ENCODE data around the gene L3HYPDH.

The L3HYPDH gene

GRCh38 chr14:59483819-59484638 lies at the start of gene L3HYPDH, which contains the start of gene JKAMP:
TSS of gene L3HYPDH (minus strand) at chr14:59484408. CDS start at chr14:59484316, 92 bp downstream.
TSS of gene JKAMP (plus strand) at chr14:59484517. CDS start at chr14:59484590, 73 bp downstream.
- DNase-seq: peak; percentile 92

GRCh38 chr14:59532419-59532818 lies 48.2 kb upstream of the L3HYPDH start:
- no peak for DNase-seq

DNA sequence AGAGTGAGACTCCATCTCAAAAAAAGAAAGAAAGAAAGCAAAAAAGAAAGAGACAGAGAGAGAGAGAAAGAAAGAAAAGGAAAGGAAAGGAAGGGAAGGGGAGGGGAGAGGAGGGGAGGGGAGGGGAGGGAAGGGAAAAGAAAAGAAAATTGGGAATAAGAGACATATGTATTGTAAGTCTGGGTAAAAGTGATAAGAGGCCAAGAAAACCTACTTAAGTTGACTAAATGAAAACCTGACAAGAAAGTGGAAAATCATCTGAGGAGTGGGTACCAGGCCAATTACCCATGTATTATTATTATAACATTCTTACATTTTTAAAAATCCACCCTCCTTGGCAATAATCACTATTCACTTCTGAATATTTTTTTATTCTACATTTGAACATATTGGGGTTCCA lies 46.1 kb upstream of the L3HYPDH start:
- no peak for DNase-seq

DNA sequence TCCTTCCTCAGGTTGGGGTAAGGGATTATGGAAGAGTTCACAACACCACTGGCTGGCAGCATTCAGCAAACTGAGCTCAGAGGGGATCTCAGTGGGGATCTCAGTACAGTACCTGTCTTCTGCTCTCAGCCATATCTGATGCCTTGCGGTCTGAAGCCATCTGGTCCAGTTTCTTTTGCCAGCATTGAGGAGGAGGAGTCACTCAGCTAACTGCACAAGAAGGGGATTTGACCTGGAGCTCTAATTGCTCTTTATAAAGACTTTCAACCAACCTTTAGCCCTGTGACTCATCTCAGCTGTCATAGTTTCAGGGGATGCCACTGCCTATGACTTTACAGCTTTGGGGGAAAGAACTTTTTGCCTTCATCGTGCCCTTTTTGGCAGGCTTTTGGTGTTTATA lies 45.0 kb upstream of the L3HYPDH start:
- no peak for DNase-seq

DNA sequence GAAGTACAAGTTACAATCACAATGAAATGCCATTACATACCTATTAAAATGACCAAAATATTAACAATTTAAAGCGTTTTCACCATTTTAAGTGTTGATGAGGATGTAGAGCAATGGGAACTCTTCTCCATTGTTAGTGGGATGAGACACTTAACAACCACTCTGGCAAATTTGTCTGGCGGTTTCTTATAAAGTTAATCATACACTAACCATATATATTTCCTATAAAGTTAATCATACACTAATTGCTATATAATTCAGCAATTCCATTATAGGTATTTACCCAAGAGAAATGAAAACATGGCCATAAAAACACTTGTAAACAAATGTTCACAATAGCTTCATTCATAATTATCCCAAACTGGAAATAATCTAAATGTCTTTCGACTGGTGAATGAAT lies 36.0 kb upstream of the L3HYPDH start:
- DNase-seq: no peak

GRCh38 chr14:59511916-59512575 lies 27.8 kb upstream of the L3HYPDH start:
- no peak for DNase-seq

GRCh38 chr14:59510966-59511365 lies 26.8 kb upstream of the L3HYPDH start:
- DNase-seq: no peak

- DNase-seq: no peak
Measured at GRCh38 chr14:59510001-59510400, 25.8 kb upstream of the L3HYPDH start.

GRCh38 chr14:59509101-59509500 lies 24.9 kb upstream of the L3HYPDH start:
- DNase-seq: no peak

DNA sequence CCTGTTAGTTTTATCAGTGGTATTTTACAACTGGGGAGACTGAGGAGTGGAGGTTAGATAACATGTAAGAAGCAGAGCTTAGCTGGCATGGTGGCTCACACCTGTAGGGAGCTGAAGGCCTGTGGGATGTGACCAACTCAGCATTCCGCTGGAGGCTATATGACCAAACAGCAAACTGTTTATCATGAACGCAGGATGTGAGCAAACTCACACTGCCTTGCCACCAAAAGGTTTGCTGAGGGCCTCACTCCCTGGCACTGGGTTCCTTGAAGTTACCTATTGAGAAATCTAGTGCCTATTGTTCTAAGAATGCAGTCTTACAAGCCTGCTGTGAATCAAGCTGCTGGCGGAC lies 23.5 kb upstream of the L3HYPDH start:
- DNase-seq: no peak

DNA sequence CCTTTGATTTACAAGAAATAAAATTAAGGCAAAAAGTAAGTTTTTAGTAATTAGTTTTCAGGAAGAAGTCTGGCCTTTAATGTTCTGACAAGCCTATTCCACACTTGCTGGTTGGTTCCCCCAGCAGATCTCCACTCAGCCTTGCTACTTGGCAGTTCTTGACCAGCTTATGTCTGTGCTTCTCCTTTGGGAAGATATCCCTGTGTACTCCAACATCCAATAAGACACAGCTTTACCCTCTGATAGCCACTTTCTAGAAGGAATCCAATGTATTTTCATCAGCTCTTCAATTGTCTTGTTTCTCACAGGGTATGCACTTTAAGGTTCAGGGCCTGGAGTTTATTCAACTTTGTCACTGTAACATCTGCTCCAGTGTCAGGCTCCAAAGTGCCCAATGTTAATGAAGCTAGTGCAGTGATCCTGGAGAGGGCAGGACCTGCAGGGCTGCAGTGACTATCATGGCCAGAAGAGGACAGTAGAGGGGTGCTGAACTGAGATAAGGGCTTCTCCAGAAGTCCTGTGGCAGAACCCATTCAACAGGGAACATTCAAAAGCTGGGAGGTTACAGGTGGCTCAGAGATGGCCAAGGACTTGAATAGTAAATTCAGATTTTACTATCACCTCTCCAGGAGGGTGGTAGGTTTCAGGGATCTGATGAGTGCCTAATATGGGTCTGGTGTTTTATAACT lies 23.0 kb upstream of the L3HYPDH start:
- DNase-seq: peak; percentile 28

DNA sequence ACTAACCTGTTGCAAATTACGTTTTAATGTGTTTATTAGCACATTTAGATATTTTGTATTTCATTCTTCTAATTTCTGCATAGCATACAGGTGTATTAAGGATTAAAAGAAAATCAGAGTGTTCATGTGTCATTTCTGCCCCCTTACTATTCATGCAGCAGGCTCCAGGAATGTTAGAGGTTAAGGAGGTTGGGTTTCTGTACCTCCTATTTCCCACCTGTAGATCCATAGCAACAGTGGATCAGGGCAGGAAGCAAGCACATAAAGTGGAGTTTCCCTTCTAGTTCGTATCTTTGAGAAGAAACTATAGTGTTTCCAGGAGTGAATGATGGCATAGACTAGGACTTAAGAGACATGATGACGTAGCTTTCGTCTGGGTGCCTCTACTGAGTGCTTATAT lies 19.0 kb upstream of the L3HYPDH start:
- DNase-seq: no peak

DNA sequence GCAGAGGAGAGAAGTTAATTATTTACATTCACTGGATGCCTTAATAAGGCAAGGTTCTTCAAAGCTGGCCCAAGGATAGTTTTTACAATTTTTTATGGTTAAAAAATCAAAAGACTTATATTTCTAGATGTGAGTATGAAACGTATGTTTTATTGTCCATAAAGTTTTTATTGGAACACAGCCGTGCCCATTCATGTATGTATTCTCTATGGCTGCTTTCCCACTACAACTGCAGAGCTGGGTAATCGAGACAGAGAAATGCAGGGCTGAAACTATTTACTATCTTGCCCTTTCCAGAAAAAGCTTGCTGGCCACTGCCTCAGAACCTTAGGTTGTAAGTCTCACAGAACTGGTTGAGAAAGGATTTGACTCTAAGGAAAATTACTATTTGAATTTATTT lies 16.5 kb upstream of the L3HYPDH start:
- DNase-seq: no peak

DNA sequence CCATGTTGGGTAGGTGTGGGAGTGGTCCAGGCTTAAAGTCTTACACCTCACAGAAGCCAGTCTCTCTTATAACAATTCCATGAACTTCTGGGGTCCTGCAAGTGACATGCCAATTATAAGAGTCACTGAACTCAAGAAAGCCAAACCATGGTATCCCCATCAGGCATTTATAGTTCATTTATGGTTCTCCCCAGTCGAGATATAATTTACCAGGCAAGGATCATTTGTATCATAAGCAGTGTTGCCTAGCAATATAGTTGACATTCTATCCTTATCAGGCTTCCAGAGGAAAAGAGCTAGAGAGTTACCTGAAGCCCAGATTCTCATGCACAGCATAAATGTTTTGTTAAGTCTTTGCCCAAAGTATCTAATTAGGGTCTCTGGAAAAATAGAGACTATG lies 8.2 kb upstream of the L3HYPDH start:
- DNase-seq: no peak

DNA sequence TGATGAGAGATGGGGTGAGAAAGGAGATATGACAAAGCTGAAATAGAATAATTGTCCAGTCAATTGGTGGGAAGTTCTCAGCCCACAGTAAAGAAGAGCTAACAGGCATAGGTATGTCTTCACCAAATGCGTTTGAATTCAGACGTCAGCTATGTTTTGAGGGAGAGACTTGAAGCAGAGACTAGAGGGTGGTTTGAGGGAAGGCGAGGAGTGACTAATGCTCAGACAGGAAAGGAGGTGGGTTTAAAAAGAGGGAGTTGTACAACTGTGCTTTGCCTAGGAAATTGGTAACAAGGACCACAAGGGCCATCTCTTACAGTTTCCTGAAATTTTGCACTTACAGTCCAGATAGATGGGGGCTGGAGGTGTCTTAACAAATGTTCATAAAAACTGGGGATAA lies 6.5 kb upstream of the L3HYPDH start:
- no peak for DNase-seq

DNA sequence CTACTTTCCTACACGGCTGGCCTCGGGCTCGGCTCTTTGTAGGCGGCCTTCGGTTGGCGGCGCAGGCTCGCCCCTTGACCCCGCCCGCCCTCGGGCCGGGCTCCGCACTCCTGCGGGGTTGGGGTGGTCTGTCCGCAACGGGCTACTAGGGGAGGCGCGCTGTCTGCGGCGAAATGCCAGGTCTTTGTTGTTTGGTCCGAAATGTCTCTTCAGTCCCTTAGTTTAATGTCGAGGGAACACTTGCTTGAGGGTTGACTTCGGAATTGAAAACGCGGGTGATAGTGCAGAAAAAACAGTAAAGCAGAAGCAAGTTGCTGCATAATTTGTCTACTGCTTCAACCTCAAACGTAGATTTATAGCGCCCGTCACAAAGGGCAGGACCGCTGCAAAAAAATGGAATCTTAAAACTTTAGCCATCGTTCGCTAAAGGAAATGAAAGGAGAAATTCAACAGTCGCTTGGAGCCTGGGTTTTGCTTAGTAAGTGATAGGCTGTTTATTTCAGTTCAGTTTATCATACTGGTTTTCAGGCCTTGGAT lies 499 bp upstream of the L3HYPDH start:
- DNase-seq: peak; percentile 58

- DNase-seq: no peak
Measured at GRCh38 chr14:59483363-59483762, 845 bp downstream of the L3HYPDH start.

DNA sequence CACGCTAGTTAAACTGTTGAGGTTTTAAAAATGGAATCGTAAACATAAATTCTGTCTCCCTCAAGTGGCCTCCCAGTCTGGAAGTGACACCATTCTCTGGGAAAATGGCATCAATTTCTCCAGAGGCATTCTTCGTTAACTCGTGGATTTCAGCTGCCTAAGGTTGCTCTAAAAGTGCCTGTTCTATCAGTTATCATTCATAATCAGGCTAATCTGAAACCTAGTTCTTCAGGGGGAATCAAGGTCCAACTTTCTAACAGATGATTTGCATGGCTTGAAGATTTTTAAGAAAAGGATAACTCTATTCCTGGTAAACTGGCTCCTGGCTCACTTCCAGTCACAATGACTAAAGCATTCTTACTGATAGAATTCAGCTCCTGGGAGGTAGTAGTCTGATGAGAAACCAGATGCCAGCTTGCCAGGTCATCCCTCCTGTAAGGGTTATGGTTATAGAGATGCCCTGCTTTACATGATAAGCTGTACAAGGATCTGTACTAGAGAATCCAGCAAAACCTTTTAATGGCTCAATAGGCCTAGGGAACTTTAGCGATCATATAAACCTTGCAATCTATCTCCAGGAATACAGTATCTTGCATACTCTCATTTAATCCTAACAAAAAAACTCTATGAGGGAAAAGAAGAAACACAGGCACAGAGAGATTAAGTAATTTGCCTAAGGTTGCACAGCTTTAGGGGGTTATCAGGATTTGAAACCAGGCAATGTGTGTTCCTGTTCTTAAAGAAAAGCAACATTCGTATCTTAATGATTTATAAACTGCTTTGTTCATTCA lies 1.5 kb downstream of the L3HYPDH start:
- DNase-seq: no peak

DNA sequence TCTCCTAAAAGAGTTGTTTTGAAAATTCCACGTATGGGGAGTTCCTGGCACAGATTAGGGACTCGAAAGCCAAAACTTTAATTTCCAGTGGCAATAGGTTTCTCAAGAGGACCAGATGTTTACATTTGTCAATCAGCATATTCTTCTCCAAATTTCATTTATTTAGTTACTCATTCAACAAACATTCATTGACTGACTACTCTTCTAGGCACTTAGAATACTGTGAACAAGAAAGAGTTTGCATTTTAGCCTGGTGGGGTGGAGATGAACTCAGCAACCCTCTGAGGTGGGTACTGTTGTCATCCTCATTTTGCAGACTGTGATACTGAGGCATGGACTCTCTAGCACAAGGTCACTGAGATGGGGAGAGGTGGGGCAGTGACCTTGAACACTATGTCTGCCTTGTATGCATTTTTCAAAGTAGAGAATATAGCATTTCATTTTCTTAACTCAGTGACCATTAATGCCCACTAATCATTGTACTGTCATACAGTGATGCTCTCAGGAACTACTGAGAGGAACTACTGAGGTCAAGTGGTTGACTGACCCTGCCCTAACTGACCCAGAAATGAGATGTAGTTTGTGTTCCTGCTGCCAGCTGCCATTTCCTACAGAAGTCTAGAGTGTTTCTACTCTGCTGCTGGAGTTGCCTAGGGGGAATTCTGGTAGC lies 2.2 kb downstream of the L3HYPDH start:
- peak; percentile 4 for DNase-seq

- no peak for DNase-seq
Measured at GRCh38 chr14:59481407-59481806, 2.8 kb downstream of the L3HYPDH start.

GRCh38 chr14:59480166-59480565 lies 4.0 kb downstream of the L3HYPDH start:
- no peak for DNase-seq

GRCh38 chr14:59478540-59478939 lies 5.7 kb downstream of the L3HYPDH start:
- DNase-seq: no peak

Measured in MV-4-11 (cell line).